Dedifferentiated amniotic fluid mesenchymal stem cell (primary cell): ENCODE results near the gene GMEB2.
"Not testable (repeated sequence)": the region's sequence is repeated elsewhere in the genome, so short reads cannot be mapped to it uniquely, and the experiment has no call there.

ENCODE experiments used
- DNase-seq: peaks from one replicate; pipeline ENCODE4 v3.0.0-alpha.2; 2016; ENCODE audit errors: extremely low spot score

GMEB2 gene

GRCh38 chr20:63560333-63560805 is 66.5 kb downstream of the GMEB2 start:
- DNase-seq, result no peak

- not testable (repeated sequence) for DNase-seq
Observed at GRCh38 chr20:63559485-63560332, 67.2 kb downstream of the GMEB2 start.

- DNase-seq, result no peak
Observed at GRCh38 chr20:63558804-63559484, 68.0 kb downstream of the GMEB2 start.

GRCh38 chr20:63557481-63557891 is 69.4 kb downstream of the GMEB2 start:
- no peak for DNase-seq

GRCh38 chr20:63556873-63557478 is 69.9 kb downstream of the GMEB2 start:
- DNase-seq, result no peak

- no peak for DNase-seq
Observed at GRCh38 chr20:63555661-63556381, 71.1 kb downstream of the GMEB2 start.

- DNase-seq, result no peak
Observed at GRCh38 chr20:63554361-63555278, 72.3 kb downstream of the GMEB2 start.

GRCh38 chr20:63553933-63554290 is 73.0 kb downstream of the GMEB2 start, which contains the start of gene FNDC11:
FNDC11 (plus strand) TSS chr20:63554159; CDS start chr20:63555664, 1,505 bp downstream.
- no peak for DNase-seq

- peak; percentile 66 for DNase-seq
Observed at GRCh38 chr20:63553251-63553932, 73.5 kb downstream of the GMEB2 start.

GRCh38 chr20:63552481-63553249 is 74.2 kb downstream of the GMEB2 start:
- no peak for DNase-seq

GRCh38 chr20:63551068-63551467 is 75.8 kb downstream of the GMEB2 start:
- no peak for DNase-seq

- no peak for DNase-seq
Observed at GRCh38 chr20:63549679-63550282, 77.1 kb downstream of the GMEB2 start.

GRCh38 chr20:63549019-63549418 is 77.9 kb downstream of the GMEB2 start:
- DNase-seq, result no peak

- no peak for DNase-seq
Observed at GRCh38 chr20:63548542-63548941, 78.4 kb downstream of the GMEB2 start.

- no peak for DNase-seq
Observed at GRCh38 chr20:63547725-63548480, 79.0 kb downstream of the GMEB2 start, which contains the start of gene SRMS. SRMS (minus strand) TSS chr20:63547749; CDS start chr20:63547463, 286 bp downstream.

- DNase-seq, result no peak
Observed at GRCh38 chr20:63546956-63547724, 79.8 kb downstream of the GMEB2 start.

GRCh38 chr20:63546256-63546955 is 80.5 kb downstream of the GMEB2 start:
- no peak for DNase-seq
